ENCODE measurements around the gene GFRAL. TPM values are rescaled to one million over a fixed set of nuclear protein-coding genes. Genes with fewer than 3 reads are reported as not detected.

The GFRAL gene
- total and polyA plus RNA-seq, 4 donors: not detected

- Histone ChIP-seq H3K36me3 (ENCODE audit: control insufficient read depth in 4 of 4, insufficient read depth in 3 of 4, low read depth in 1 of 4, low read length in 3 of 4) (no peaks in the 10 kb centered on the region), H3K27me3 (ENCODE audit: control insufficient read depth in 4 of 4, insufficient read depth in 4 of 4, low read length in 3 of 4) (peaks cover 0 to 6% (median 0%) of the 10 kb centered on the region in 4 donors), H3K4me3 (ENCODE audit: low read depth in 1 of 3, low read length in 3 of 3) (no peak overlapping the region), H3K9me3 (ENCODE audit: control insufficient read depth in 4 of 4, low read length in 3 of 4) (no peaks in the 10 kb centered on the region), H3K27ac (ENCODE audit: low read depth in 1 of 2, low read length in 2 of 2) (no peak overlapping the region), H3K9ac (ENCODE audit: low read depth in 1 of 2, low read length in 2 of 2) (no peak overlapping the region), H3K4me1 (ENCODE audit: control insufficient read depth in 4 of 4, insufficient read depth in 4 of 4, low read length in 3 of 4) (no peaks in the 10 kb centered on the region)
- no peak for DNase-seq (ENCODE audit: low spot score)
- no peak for TF ChIP-seq RAD21 (IDR thresholded peaks at IDR 0.05)
- TF ChIP-seq ZBTB33 (IDR thresholded peaks at IDR 0.05): no peak
- TF ChIP-seq REST (IDR thresholded peaks at IDR 0.05): no peak
- no peak for TF ChIP-seq CTCF (IDR thresholded peaks at IDR 0.05; ENCODE audit: low read depth, low read length, missing input control)
- no peak for TF ChIP-seq FOXA1 (IDR thresholded peaks at IDR 0.05)
- no peak for TF ChIP-seq RXRA (IDR thresholded peaks at IDR 0.05)
- no peak for TF ChIP-seq ATF3 (IDR thresholded peaks at IDR 0.05)
- TF ChIP-seq HNF4G (IDR thresholded peaks at IDR 0.05): no peak
- TF ChIP-seq TAF1 (conservative IDR thresholded peaks at IDR 0.05): no peak
- no peak for TF ChIP-seq SP1 (IDR thresholded peaks at IDR 0.05)
- no peak for TF ChIP-seq HNF4A (conservative IDR thresholded peaks at IDR 0.05)
- no peak for TF ChIP-seq GABPA (IDR thresholded peaks at IDR 0.05 in 1 of 2, conservative IDR thresholded peaks at IDR 0.05 in 1 of 2)
- TF ChIP-seq MAX (IDR thresholded peaks at IDR 0.05): no peak
- no peak for TF ChIP-seq JUND (IDR thresholded peaks at IDR 0.05)
- TF ChIP-seq FOXA2 (IDR thresholded peaks at IDR 0.05): no peak
- no peak for TF ChIP-seq NR2F2 (IDR thresholded peaks at IDR 0.05)
- no peak for TF ChIP-seq YY1 (IDR thresholded peaks at IDR 0.05)
- TF ChIP-seq EGR1 (IDR thresholded peaks at IDR 0.05; ENCODE audit: low read depth in 2 of 2): no peak
- 42% methylated on average over 2 of the region's 2 CpGs for WGBS
Measured at GRCh38 chr6:55433446-55434130, 106.3 kb downstream of the GFRAL start.

Measured in liver (tissue), 9 donors.